Endothelial cell of umbilical vein (primary cell): ENCODE results near the gene SPAST.
"Not testable (repeated sequence)": the region's sequence is repeated elsewhere in the genome, so short reads cannot be mapped to it uniquely, and the experiment has no call there.

Source experiments
- CTCF ChIP-seq, 2 donors: IDR thresholded peaks; 1 replicate in 1 of 2; 2 replicates in 1 of 2; pipeline ENCODE4 v1.5.1; 2011; ENCODE audit warnings: low read length in 2 of 2, mild to moderate bottlenecking in 2 of 2, moderate library complexity in 2 of 2, control low read depth in 1 of 2, inconsistent platforms in 1 of 2, low read depth in 1 of 2; ENCODE audit not compliant: insufficient read depth in 1 of 2; ENCODE audit errors: extremely low read depth in 1 of 2
- EZH2 ChIP-seq: IDR thresholded peaks from 2 replicates; pipeline ENCODE4 v1.6.1; 2012; ENCODE audit warnings: borderline replicate concordance, low read depth, mild to moderate bottlenecking, moderate library complexity, low read length, inconsistent platforms; ENCODE audit not compliant: severe bottlenecking

- TF ChIP-seq EZH2; CTCF (IDR thresholded peaks at IDR 0.05; ENCODE audit: extremely low read depth in 1 of 2, insufficient read depth in 1 of 2, low read depth in 1 of 2, low read length in 2 of 2): not testable (repeated sequence)
Observed at GRCh38 chr2:32034198-32034887, 29.0 kb upstream of the SPAST start.
